HG02610 (cell line): Measurements from ENCODE around the gene SPATA31C1.
"Not testable (repeated sequence)": the region's sequence is repeated elsewhere in the genome, so short reads cannot be mapped to it uniquely, and the experiment has no call there.

Experiments
- ATAC-seq: cut with Tn5 transposase; IDR thresholded peaks from one replicate; pipeline ENCODE4 v1.9.1; 2021; ENCODE audit warnings: mild to moderate bottlenecking, moderate library complexity; ENCODE audit not compliant: unreplicated experiment

The SPATA31C1 gene

GRCh38 chr9:87934444-87934843 is 16.7 kb downstream of the SPATA31C1 start:
- not testable (repeated sequence) for ATAC-seq

- ATAC-seq, result not testable (repeated sequence)
Observed at GRCh38 chr9:87937352-87937751, 19.6 kb downstream of the SPATA31C1 start.

- not testable (repeated sequence) for ATAC-seq
Observed at GRCh38 chr9:87937918-87938317, 20.2 kb downstream of the SPATA31C1 start.

GRCh38 chr9:87938336-87938735 is 20.6 kb downstream of the SPATA31C1 start:
- ATAC-seq, result not testable (repeated sequence)

GRCh38 chr9:87939096-87939495 is 21.3 kb downstream of the SPATA31C1 start:
- ATAC-seq, result not testable (repeated sequence)

GRCh38 chr9:87944096-87944495 is 26.3 kb downstream of the SPATA31C1 start:
- ATAC-seq, result no peak

GRCh38 chr9:87944682-87945081 is 26.9 kb downstream of the SPATA31C1 start:
- ATAC-seq, result no peak

GRCh38 chr9:87950296-87950695 is 32.5 kb downstream of the SPATA31C1 start:
- no peak for ATAC-seq

- no peak for ATAC-seq
Observed at GRCh38 chr9:87950765-87951488, 33.2 kb downstream of the SPATA31C1 start.

GRCh38 chr9:87954230-87954629 is 36.5 kb downstream of the SPATA31C1 start:
- ATAC-seq, result no peak

- ATAC-seq, result no peak
Observed at GRCh38 chr9:87957839-87958238, 40.1 kb downstream of the SPATA31C1 start.

- no peak for ATAC-seq
Observed at GRCh38 chr9:87958591-87958990, 40.8 kb downstream of the SPATA31C1 start.

GRCh38 chr9:87959916-87960581 is 42.3 kb downstream of the SPATA31C1 start:
- ATAC-seq, result no peak

- ATAC-seq, result no peak
Observed at GRCh38 chr9:87963770-87964169, 46.0 kb downstream of the SPATA31C1 start.

- no peak for ATAC-seq
Observed at GRCh38 chr9:87964826-87965225, 47.1 kb downstream of the SPATA31C1 start.

- ATAC-seq, result no peak
Observed at GRCh38 chr9:87968155-87968554, 50.4 kb downstream of the SPATA31C1 start.

GRCh38 chr9:87970602-87971001 is 52.8 kb downstream of the SPATA31C1 start:
- no peak for ATAC-seq

GRCh38 chr9:87973122-87973521 is 55.4 kb downstream of the SPATA31C1 start:
- ATAC-seq, result no peak
